Skin of body (tissue), 2 donors: ENCODE data around the gene TPRG1. TPM values are rescaled to one million over a fixed set of nuclear protein-coding genes. Genes with fewer than 3 reads are reported as not detected.
"Not testable (repeated sequence)": the region's sequence is repeated elsewhere in the genome, so short reads cannot be mapped to it uniquely, and the experiment has no call there.

Source experiments
- DNase-seq: peaks from one replicate; lab custom pipeline; 2025; lab: John Stamatoyannopoulos, UW
- total RNA-seq: library from RNA; depleted of rRNA; stranded (reverse); fragments of >200 nt; gene quantifications from one replicate; pipeline ENCODE4 v1.2.3, GENCODE V29; 2014

Gene TPRG1
- total RNA-seq, 1 donor from 2014 or later = 9.6 TPM

DNA sequence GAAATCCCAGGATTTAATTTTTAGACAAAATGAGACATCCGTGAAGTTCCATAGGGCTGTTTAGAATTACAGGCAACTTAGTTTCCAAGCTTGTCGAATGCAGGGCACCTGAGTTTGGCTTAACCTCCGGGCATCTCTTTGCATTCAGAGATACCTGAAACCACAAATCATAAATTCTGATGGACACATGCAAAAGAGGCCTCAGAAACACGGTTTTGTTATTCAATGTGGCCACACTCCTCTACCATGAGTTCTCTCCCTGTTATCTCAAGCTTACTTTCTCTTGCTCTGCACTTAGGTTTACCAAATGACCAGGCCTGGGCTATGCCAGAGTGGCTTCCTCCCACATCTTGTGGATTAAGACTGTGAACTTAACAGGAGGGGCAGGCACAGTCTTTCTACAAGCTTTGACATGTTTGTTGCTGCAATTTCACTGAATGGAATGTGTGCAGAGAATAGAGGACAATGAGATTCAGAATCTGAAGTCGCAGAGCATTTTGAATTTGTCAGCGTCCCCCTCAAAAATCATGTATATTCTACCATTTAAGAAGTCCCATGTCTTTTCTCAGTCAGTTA lies 137.7 kb downstream of the TPRG1 start:
- no peak for DNase-seq

DNA sequence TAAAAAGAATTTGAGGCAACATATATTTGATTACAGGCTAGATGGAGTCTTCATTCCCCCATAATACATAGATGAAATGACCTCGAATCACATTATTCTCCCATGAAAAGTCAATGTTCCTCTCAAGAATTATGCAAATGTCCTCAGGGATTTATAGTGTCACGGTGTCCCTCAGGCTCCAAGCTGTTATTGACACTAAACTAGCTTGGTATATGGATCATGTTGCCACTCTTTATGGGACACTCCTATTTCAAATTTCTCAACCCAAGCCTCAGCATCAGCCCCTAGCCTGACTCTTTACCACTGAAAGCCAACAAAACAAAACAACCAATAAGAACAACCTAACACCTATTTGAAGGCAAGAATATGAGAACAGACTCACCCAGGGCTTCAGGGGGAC lies 139.8 kb downstream of the TPRG1 start:
- no peak for DNase-seq

DNA sequence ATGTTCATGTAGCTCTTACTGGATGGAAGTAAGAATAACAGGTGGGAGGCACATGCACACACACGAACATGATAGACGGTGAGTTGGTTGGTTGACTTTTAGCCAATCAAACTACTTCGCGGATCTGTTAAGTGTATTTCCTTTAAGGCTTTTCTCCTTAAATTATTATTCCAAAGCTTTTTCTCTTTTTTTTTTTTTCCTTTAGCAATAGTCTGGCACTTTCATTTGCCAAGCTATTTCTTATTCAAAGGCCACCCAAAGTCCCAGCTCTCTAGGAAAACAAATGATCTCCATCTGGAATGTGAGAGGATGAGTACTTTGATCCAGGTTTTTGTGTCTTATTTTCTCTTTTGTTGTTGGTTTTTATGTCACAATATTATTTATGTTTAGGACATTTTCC lies 141.1 kb downstream of the TPRG1 start:
- no peak for DNase-seq

GRCh38 chr3:189316296-189317019 lies 144.7 kb downstream of the TPRG1 start:
- no peak for DNase-seq

DNA sequence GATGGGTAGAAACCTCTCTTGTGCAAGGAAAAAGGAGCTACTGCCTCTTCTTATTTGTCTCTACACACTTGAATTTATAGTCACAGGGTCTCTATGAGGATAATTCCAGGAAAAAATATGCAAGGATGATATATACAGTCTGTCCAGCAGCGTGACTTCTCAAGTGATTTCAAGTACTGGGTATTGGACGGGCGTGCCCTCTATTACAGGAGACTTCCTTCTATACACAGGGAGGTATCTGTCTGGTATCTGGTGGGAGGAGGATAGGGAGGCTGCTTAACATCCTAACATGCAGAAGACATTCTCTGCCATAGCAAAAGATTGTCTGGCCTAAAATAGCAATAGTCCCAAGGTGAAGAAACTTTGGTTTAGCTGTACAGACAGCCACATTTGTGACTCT lies 146.1 kb downstream of the TPRG1 start:
- DNase-seq = no peak

- DNase-seq = no peak
Observed at GRCh38 chr3:189320511-189320910, 148.7 kb downstream of the TPRG1 start.

- no peak for DNase-seq
Observed at GRCh38 chr3:189322339-189322738, 150.6 kb downstream of the TPRG1 start.

DNA sequence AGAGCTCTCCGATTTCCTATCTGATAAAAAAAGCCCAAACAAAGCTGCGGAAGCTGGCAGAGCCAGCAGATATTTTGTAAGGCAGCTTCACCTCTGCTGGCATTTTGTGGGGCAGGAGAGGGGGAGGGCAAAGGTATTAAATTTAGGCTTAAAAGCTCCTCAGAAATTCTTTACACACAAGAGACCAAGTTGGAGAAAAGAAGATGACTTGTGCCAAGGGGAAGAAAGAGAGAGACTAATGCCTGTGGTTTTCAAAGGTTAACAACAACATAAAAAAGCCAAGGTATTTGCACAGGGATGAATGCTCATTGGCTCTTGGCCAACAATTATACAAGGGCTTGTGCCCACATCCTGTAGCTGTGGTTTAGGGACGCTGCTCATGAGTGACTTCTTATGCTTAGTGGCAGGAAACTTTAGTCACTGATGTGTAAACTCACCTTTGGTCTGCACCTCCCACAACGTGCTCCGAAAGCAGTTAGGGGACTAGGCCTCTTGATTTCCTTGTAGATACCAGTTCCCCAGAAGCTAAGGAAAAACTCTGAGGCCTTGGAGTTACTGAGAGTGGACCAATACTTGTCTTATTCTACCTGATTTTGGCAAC lies 152.9 kb downstream of the TPRG1 start:
- no peak for DNase-seq

DNA sequence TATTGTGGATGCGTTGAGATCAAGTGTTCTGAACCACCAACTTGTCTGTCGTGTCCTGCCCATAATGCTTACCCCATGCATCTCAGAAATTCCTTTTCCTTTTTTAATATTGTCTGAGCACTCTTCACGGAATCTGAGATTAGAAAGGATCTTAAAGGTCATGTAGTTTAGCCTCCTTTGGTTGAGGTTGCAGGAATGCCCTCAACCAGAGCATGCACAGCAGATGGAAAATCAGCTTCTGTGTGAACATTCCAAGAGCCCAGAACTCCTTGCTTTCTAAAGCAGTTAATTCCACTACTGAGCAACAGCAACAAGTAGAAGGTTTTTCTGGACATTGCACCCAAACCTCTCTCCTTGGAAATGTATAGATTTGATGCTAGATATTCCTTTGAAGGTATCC lies 153.7 kb downstream of the TPRG1 start:
- DNase-seq = no peak

DNA sequence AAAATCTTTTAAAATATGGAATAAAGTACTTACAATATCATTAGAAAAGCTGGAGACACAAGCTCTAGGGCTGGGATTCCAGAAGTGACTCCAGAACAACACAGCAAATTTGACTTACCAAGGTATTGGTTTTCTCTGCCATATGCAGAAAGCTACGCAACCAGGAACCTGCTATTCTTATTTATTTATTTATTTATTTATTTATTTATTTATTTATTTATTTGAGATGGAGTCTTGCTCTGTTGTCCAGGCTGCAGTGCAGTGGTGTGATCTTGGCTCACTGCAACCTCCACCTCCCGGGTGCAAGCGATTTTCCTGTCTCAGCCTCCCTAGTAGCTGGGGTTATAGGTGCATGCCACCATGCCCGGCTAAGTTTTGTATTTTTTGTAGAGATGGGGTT lies 157.9 kb downstream of the TPRG1 start:
- DNase-seq = not testable (repeated sequence)

- no peak for DNase-seq
Observed at GRCh38 chr3:189330066-189330465, 158.3 kb downstream of the TPRG1 start.

- DNase-seq = no peak
Observed at GRCh38 chr3:189331002-189331418, 159.2 kb downstream of the TPRG1 start.

GRCh38 chr3:189334064-189334920 lies 162.5 kb downstream of the TPRG1 start:
- no peak for DNase-seq

GRCh38 chr3:189337673-189338091 lies 165.9 kb downstream of the TPRG1 start:
- DNase-seq = no peak

- DNase-seq = no peak
Observed at GRCh38 chr3:189338366-189338765, 166.6 kb downstream of the TPRG1 start.

DNA sequence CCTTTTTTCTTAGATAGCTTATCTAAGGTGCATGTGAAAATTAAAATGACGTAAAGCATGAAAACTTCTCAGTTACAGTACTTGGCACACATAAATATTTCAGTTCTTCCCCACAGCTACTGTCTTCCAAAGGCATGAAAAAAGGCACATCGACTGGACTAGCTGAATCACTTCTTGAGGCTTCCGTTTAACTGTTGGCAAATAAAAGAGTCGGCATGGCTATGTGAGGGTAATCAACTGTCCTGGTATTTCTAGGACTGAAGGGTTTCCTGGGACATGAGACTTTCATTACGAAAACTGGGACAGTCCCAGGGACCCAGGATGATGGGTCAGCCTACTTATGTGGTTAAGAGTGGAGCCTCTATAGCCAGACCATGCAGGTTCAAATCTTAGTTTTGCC lies 168.2 kb downstream of the TPRG1 start:
- DNase-seq = no peak

DNA sequence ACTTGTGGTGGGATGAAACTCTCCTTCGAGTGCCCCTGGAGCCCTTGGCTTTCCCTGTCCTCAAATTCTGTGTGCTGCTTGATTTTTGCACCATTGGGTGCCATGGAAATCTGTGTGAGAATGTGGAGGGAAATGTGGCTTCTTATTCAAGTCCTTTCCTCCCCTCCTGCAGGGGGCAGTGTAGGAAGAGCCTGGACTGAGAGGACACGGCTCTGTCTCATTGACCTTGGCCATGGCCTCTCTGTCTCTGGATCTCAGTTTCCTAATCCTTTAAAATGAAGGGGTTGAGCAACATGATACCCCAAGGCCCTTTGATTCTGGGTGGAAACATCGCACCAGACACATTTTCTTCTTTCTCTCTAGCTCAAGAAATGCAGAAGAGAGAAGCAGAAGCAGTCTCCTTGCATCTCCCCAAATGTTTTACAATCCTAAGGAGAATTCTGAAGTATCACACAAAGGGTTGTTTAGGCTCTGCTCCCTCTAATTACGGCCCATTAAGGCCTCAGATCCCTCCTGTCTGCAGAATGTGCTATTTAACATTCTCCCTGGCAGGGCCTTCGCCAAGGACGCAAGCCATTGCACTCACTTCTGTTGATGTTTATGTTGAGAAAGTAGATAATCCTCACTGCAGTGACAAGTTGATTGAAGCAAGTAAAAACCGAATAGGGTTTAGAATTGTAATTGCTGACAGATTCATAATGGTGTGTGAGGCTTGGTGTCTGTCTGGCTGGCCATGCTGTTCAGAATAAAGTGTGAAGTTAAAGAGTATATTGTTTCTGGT lies 169.1 kb downstream of the TPRG1 start:
- DNase-seq = no peak

DNA sequence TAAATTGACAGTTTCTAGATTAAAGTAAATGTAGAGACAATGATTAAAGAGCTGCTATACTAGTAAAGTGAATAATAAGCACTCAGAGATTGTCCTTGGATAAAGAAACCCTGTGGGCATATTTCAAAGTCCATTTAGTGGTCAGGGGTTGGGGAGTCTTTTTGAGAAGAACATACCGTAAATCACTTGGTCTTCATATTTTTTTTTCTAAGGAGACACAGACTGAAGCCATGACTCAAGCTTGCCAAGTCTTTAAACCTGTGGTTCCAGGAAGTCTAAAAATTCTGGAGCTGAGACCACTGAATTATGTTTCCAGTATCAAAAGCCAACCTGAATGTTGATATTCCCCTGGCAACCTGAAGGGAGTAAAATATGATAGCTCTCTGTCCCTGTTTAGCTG lies 171.0 kb downstream of the TPRG1 start:
- no peak for DNase-seq

- no peak for DNase-seq
Observed at GRCh38 chr3:189344996-189345395, 173.2 kb downstream of the TPRG1 start.

DNA sequence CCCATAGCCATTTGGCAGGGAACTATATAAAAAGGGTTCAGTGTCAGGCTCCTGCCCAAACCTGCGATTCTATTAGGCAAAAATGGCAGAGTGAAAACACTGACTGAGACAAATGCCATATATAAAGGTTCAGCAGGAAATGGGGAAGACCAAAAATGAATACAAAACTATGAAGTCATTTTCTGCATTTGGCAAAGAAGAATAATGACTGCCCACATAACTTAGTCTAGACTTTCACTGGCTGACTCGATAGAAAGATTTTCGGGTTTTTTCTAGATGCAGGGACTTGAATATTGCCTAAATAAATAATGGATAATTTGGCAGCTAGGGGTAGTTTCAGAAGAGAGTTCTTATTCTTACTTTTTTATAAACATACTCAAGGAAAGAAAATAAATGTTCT lies 178.0 kb downstream of the TPRG1 start:
- DNase-seq = no peak

DNA sequence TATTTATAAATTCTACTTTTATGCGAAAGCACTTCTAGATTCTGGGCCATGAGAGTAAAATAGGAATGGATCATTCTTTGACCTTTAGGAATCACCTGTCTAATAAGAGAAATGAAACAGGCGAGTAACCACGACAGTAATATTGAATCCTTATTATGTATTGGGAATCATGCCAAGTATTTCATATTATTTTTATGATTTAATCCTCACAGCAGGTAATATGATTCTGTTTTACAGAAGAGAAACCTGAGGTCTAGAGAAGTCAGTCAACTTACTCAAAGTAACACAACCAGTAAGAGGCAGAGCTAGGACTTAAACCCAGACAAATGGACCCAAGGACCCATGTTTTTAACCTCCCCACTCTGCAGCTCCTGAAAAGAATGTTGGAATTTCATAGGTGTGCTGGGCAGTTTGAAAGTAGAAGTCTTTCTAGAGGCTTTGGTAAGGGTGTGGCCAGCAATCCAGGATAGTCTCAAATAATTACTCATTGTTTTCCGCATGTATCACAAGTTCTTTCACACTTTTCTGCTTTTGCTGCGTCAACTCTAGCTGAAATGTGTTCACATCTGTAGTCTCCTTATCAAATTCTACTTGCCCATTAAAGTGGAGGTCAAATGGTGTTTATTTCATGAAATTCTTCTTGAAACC lies 181.7 kb downstream of the TPRG1 start:
- DNase-seq = no peak
